Spleen (tissue), 11 donors: ENCODE data around the gene TNKS1BP1. TPM values are rescaled to one million over a fixed set of nuclear protein-coding genes. Genes with fewer than 3 reads are reported as not detected.

ENCODE experiments used
- DNase-seq: peaks from one replicate; pipeline ENCODE4 v3.0.0-alpha.2; 2020
- H3K27ac ChIP-seq, 8 donors: fragments of 200-600 bp; sonication (generic) in 7 of 8; 1 replicate in 4 of 8; 2 replicates in 4 of 8; pipeline versions ENCODE4 v1.5.0 to v1.8.0; 2016 to 2021; ENCODE audit warnings: inconsistent platforms in 4 of 8, mild to moderate bottlenecking in 4 of 8, moderate library complexity in 1 of 8
- H3K27me3 ChIP-seq, 7 donors: fragments of 200-600 bp; sonication (generic) in 6 of 7; replicated peaks in 1 of 7; 1 replicate in 4 of 7; 2 replicates in 3 of 7; pipeline versions ENCODE4 v1.5.0 to v1.8.0; 2016 to 2021; ENCODE audit warnings: inconsistent platforms in 3 of 7, mild to moderate bottlenecking in 1 of 7
- H3K36me3 ChIP-seq, 6 donors: fragments of 200-600 bp; sonication (generic) in 5 of 6; 1 replicate in 4 of 6; 2 replicates in 2 of 6; pipeline versions ENCODE4 v1.5.0 to v1.8.0; 2016 to 2021; ENCODE audit warnings: inconsistent platforms in 2 of 6
- H3K4me1 ChIP-seq, 6 donors: fragments of 200-600 bp; sonication (generic) in 5 of 6; 1 replicate in 3 of 6; 2 replicates in 3 of 6; pipeline versions ENCODE4 v1.5.0 to v1.8.0; 2016 to 2021; ENCODE audit warnings: inconsistent platforms in 3 of 6
- H3K4me3 ChIP-seq, 8 donors: fragments of 200-600 bp; sonication (generic) in 7 of 8; 1 replicate in 4 of 8; 2 replicates in 4 of 8; pipeline versions ENCODE4 v1.5.0 to v1.8.0; 2016 to 2021; ENCODE audit warnings: inconsistent platforms in 4 of 8, mild to moderate bottlenecking in 4 of 8, moderate library complexity in 2 of 8
- H3K9me3 ChIP-seq, 8 donors: fragments of 200-600 bp; sonication (generic) in 7 of 8; 1 replicate in 4 of 8; 2 replicates in 4 of 8; pipeline versions ENCODE4 v1.5.0 to v1.8.0; 2016 to 2021; ENCODE audit warnings: inconsistent platforms in 4 of 8
- CTCF ChIP-seq, 11 experiments: fragments of 200-600 bp in 7 of 11; fragments of 450-650 bp in 4 of 11; sonication (generic) in 4 of 11; IDR thresholded peaks in 8 of 11; conservative IDR thresholded peaks in 3 of 11; 1 replicate in 7 of 11; 2 replicates in 4 of 11; pipeline versions ENCODE4 v1.4.0 to v1.8.0; 2016 to 2021; ENCODE audit warnings: antibody characterized with exemption in 11 of 11, inconsistent platforms in 4 of 11, mild to moderate bottlenecking in 1 of 11
- POLR2A ChIP-seq, 3 donors: fragments of 450-650 bp; IDR thresholded peaks; one replicate each; pipeline ENCODE4 v1.5.1; 2017; ENCODE audit warnings: antibody characterized with exemption in 3 of 3, mild to moderate bottlenecking in 1 of 3
- POLR2AphosphoS5 ChIP-seq, 3 donors: sonication (generic); formaldehyde crosslinking; IDR thresholded peaks; one replicate each; pipeline ENCODE4 v1.5.1; 2017; ENCODE audit warnings: antibody characterized with exemption in 3 of 3
- WGBS, 5 donors: extraction: QIAGEN DNeasy Blood & Tissue Kit in 3 of 5; methylation state at CpG; one replicate each; pipeline versions ENCODE4 v1.1.5 to v1.1.7; 2013 to 2018; 5-methylcytosine and 5-hydroxymethylcytosine counted together
- intact Hi-C: fragments of 100-400 bp; cut with DNase I; formaldehyde crosslinking; loops from one replicate; pipeline ENCODE4 v1.15.0; 2023; ENCODE audit warnings: low total_unique reads
- polyA plus RNA-seq, 3 donors: library from polyadenylated mRNA; stranded (reverse); fragments of 200-250 nt; gene quantifications; one replicate each; pipeline ENCODE4 v1.2.1, GENCODE V29; 2013
- total RNA-seq, 7 donors: library from RNA; depleted of rRNA in 3 of 7; stranded (reverse); fragments of >200 nt in 3 of 7; fragmentation: NEBNext Ultra II Directional in 4 of 7; extraction: Animal tissue kit (Norgen Biotek cat#: 25700) in 4 of 7; gene quantifications; one replicate each; pipeline versions ENCODE4 v1.1.0 to v1.2.1, GENCODE V29; 2016 to 2021
- donor health status: healthy with polysubstance abuse.
- donor health status: DM: no; HTN: no; CAD: no; lungs with moderate emphysema.
- donor health status: DM: no; HTN: no; CAD: no.
- donor health status: Bipolar disorder and iron deficiency.
- donor health status: healthy.
- donor health status: DM: no; HTN: no; CAD: no.
- donor health status: DM: yes; HTN: yes; CAD: no.

The TNKS1BP1 gene
- total and polyA plus RNA-seq, 10 donors: 19.8 to 126 (median 48.2) TPM

- DNase-seq: peak; percentile 89
- TF ChIP-seq CTCF (IDR thresholded peaks at IDR 0.05 in 8 of 11, conservative IDR thresholded peaks at IDR 0.05 in 3 of 11) (no peak), POLR2AphosphoS5 (IDR thresholded peaks at IDR 0.05) (peak; percentile 81 to 86 (median 84))
- peak overlapping the region in 7 of 8 donors; percentile 11 to 69 (median 26) for H3K4me3 ChIP-seq
- no peaks in the 10 kb centered on the region for H3K9me3 ChIP-seq
- H3K27ac ChIP-seq: peak overlapping the region in 7 of 8 donors; percentile 24 to 87 (median 83)
- peaks cover 13 to 96% (median 56%) of the 10 kb centered on the region in 6 donors for H3K4me1 ChIP-seq
- H3K27me3 ChIP-seq: peaks cover 0 to 12% (median 0%) of the 10 kb centered on the region in 7 donors
- WGBS, 5 donors: 0 to 4% (median 2%) methylated on average over 16 to 31 of the region's 31 CpGs
- H3K36me3 ChIP-seq: peaks cover 0 to 70% (median 25%) of the 10 kb centered on the region in 6 donors
- intact Hi-C loops: no loop called here
Observed at GRCh38 chr11:57311109-57311936, 13.4 kb downstream of the TNKS1BP1 start.

- Histone ChIP-seq H3K27ac (peak overlapping the region in 7 of 8 donors; percentile 24 to 87 (median 83)), H3K36me3 (peaks cover 0 to 66% (median 25%) of the 10 kb centered on the region in 6 donors), H3K4me3 (peak overlapping the region in 7 of 8 donors; percentile 11 to 69 (median 26)), H3K9me3 (no peaks in the 10 kb centered on the region), H3K4me1 (peaks cover 17 to 96% (median 55%) of the 10 kb centered on the region in 6 donors), H3K27me3 (peaks cover 0 to 12% (median 0%) of the 10 kb centered on the region in 7 donors)
- DNase-seq: no peak
- TF ChIP-seq POLR2AphosphoS5 (IDR thresholded peaks at IDR 0.05): peak in 1 of 3 donors; percentile 49
- TF ChIP-seq POLR2A (IDR thresholded peaks at IDR 0.05): no peak
- no peak for TF ChIP-seq CTCF (IDR thresholded peaks at IDR 0.05 in 8 of 11, conservative IDR thresholded peaks at IDR 0.05 in 3 of 11)
- intact Hi-C loops: no loop called here
- WGBS, 5 donors: 42 to 75% (median 59%) methylated on average over 5 to 6 of the region's 6 CpGs
Observed at GRCh38 chr11:57310630-57311086, 14.1 kb downstream of the TNKS1BP1 start.

GRCh38 chr11:57310091-57310490 lies 14.7 kb downstream of the TNKS1BP1 start:
- TF ChIP-seq POLR2A (IDR thresholded peaks at IDR 0.05): no peak
- TF ChIP-seq POLR2AphosphoS5 (IDR thresholded peaks at IDR 0.05): no peak
- no peak for TF ChIP-seq CTCF (IDR thresholded peaks at IDR 0.05 in 8 of 11, conservative IDR thresholded peaks at IDR 0.05 in 3 of 11)
- Histone ChIP-seq H3K36me3 (peaks cover 0 to 61% (median 25%) of the 10 kb centered on the region in 6 donors), H3K9me3 (no peaks in the 10 kb centered on the region), H3K27ac (peak overlapping the region in 5 of 8 donors; percentile 65 to 87 (median 84)), H3K4me3 (peak overlapping the region in 2 of 8 donors; percentile 39 to 69), H3K27me3 (peaks cover 0 to 12% (median 0%) of the 10 kb centered on the region in 7 donors), H3K4me1 (peaks cover 17 to 96% (median 53%) of the 10 kb centered on the region in 6 donors)
- intact Hi-C loops: no loop called here
- DNase-seq: peak; percentile 63
- WGBS, 5 donors: 84 to 96% (median 91%) methylated on average over 6 of the region's 6 CpGs
